ENCODE results near the gene ADI1. TPM values are rescaled to one million over a fixed set of nuclear protein-coding genes. Genes with fewer than 3 reads are reported as not detected.

The ADI1 gene
- total RNA-seq, 1 donor from 2014 or later = 21.6 TPM

DNA sequence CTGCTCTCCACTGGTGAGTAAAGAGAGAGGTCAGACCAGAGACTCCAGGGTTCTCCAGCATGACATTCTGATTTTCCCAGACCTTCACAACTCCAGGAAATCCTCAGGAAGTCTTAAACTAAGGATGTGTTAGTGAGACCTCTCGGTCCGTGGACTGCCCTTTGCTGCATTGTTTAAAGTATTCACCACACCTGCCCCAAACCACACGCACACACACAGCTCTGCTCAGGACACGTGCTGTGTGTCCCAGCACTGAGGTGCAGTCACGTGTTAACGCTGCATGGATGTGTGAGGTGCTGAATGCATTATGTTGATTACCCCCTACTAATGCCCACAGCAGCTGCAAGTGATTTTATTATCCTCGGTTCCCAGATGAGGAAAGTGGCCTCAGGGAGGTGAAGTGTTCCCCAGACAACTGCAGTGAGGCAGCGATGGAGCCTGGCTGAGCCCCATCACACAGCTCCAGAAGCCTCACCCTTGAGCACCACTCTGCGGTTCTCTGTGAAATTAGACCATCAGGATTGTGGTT, 71.5 kb downstream of the ADI1 start:
- peaks cover 58% of the 10 kb centered on the region for H3K4me1 Mint-ChIP-seq (ENCODE audit: unreplicated experiment)
- peak; percentile 17 for DNase-seq (ENCODE audit: low spot score)
- H3K4me3 Mint-ChIP-seq (ENCODE audit: unreplicated experiment) = no peak overlapping the region
- H3K36me3 Mint-ChIP-seq (ENCODE audit: low read depth, unreplicated experiment) = peaks cover 32% of the 10 kb centered on the region
- no peaks in the 10 kb centered on the region for H3K9me3 Mint-ChIP-seq (ENCODE audit: unreplicated experiment)
- H3K27ac Mint-ChIP-seq (ENCODE audit: unreplicated experiment) = peak overlapping the region; percentile 93
- TF ChIP-seq, protein P1, sequence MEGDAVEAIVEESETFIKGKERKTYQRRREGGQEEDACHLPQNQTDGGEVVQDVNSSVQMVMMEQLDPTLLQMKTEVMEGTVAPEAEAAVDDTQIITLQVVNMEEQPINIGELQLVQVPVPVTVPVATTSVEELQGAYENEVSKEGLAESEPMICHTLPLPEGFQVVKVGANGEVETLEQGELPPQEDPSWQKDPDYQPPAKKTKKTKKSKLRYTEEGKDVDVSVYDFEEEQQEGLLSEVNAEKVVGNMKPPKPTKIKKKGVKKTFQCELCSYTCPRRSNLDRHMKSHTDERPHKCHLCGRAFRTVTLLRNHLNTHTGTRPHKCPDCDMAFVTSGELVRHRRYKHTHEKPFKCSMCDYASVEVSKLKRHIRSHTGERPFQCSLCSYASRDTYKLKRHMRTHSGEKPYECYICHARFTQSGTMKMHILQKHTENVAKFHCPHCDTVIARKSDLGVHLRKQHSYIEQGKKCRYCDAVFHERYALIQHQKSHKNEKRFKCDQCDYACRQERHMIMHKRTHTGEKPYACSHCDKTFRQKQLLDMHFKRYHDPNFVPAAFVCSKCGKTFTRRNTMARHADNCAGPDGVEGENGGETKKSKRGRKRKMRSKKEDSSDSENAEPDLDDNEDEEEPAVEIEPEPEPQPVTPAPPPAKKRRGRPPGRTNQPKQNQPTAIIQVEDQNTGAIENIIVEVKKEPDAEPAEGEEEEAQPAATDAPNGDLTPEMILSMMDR (IDR thresholded peaks at IDR 0.05; ENCODE audit: unreplicated experiment) = no peak
- H3K27me3 Mint-ChIP-seq (ENCODE audit: unreplicated experiment) = peaks cover 5% of the 10 kb centered on the region

Other genes starting within 250 kb of the ADI1 start
- 35.9 TPM for gene EIPR1, start 141.7 kb downstream of the ADI1 start, total RNA-seq (ENCODE audit: unreplicated experiment)
- gene TRAPPC12, start 139.8 kb downstream of the ADI1 start, total RNA-seq (ENCODE audit: unreplicated experiment) = 105 TPM
- gene RNASEH1, start 38.8 kb upstream of the ADI1 start, total RNA-seq (ENCODE audit: unreplicated experiment) = 24.4 TPM
- gene RPS7, start 55.7 kb upstream of the ADI1 start, total RNA-seq (ENCODE audit: unreplicated experiment) = 1,549 TPM
- 2.3 TPM for gene COLEC11, start 75.6 kb upstream of the ADI1 start, total RNA-seq (ENCODE audit: unreplicated experiment)
- gene ALLC, start 138.7 kb upstream of the ADI1 start, total RNA-seq (ENCODE audit: unreplicated experiment) = 0.26 TPM
- gene DCDC2C, start 184.0 kb upstream of the ADI1 start, total RNA-seq (ENCODE audit: unreplicated experiment) = not detected

Measured in endothelial cell (in vitro differentiated cells).